Glutamatergic neuron (in vitro differentiated cells): ENCODE results near the gene MSMB. TPM values are rescaled to one million over a fixed set of nuclear protein-coding genes. Genes with fewer than 3 reads are reported as not detected.

Source experiments
- DNase-seq: peaks from one replicate; pipeline ENCODE4 v3.0.0; 2022
- H3K27ac Mint-ChIP-seq: one replicate; pipeline ENCODE4 v1.8.0; 2020; ENCODE audit warnings: mild to moderate bottlenecking, mixed read lengths, inconsistent platforms; ENCODE audit not compliant: unreplicated experiment
- H3K27me3 Mint-ChIP-seq: one replicate; pipeline ENCODE4 v1.8.0; 2020; ENCODE audit warnings: mild to moderate bottlenecking, moderate library complexity, mixed read lengths, inconsistent platforms; ENCODE audit not compliant: unreplicated experiment
- H3K36me3 Mint-ChIP-seq: one replicate; pipeline ENCODE4 v1.8.0; 2020; ENCODE audit warnings: mild to moderate bottlenecking, mixed read lengths, inconsistent platforms; ENCODE audit not compliant: unreplicated experiment
- H3K4me1 Mint-ChIP-seq: one replicate; pipeline ENCODE4 v1.8.0; 2020; ENCODE audit warnings: mild to moderate bottlenecking, low read depth, mixed read lengths, inconsistent platforms; ENCODE audit not compliant: unreplicated experiment
- H3K4me3 Mint-ChIP-seq: one replicate; pipeline ENCODE4 v1.8.0; 2020; ENCODE audit warnings: mild to moderate bottlenecking, mixed read lengths, inconsistent platforms; ENCODE audit not compliant: unreplicated experiment
- H3K9me3 Mint-ChIP-seq: one replicate; pipeline ENCODE4 v1.8.0; 2020; ENCODE audit warnings: mild to moderate bottlenecking, moderate library complexity, mixed read lengths, inconsistent platforms; ENCODE audit not compliant: unreplicated experiment
- CTCF ChIP-seq: fragments of 200-600 bp; sonication (generic); IDR thresholded peaks from one replicate; pipeline ENCODE4 v1.5.0; 2021; ENCODE audit not compliant: partially characterized antibody, unreplicated experiment
- total RNA-seq: library from RNA; stranded (reverse); fragmentation: NEBNext Ultra II Directional; extraction: Animal tissue kit (Norgen Biotek cat#: 25700); gene quantifications from one replicate; pipeline ENCODE4 v1.2.1, GENCODE V29; 2021; ENCODE audit not compliant: unreplicated experiment

Gene MSMB
- total RNA-seq, 1 donor from 2014 or later: not detected

DNA sequence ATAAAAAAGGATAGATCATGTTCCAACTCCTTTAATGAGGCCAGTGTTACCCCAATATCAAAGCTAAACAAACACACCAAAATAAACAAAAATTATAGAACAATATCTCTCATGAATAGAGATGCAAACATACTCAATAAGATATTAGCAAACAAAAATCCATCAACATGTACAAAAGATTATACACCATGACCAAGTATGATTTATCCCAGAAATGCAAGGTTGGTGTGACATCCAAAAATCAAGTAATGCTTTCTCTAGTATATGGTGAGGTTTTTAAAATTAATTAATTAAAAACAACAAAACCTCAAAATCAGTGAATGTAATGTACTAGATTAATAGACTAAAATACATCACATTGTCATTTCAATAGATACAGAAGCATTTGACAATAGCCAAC lies 11.0 kb upstream of the MSMB start:
- Mint-ChIP-seq H3K4me3 (no peak overlapping the region), H3K27me3 (peaks cover 3% of the 10 kb centered on the region), H3K4me1 (no peaks in the 10 kb centered on the region), H3K9me3 (no peaks in the 10 kb centered on the region), H3K36me3 (no peaks in the 10 kb centered on the region), H3K27ac (no peak overlapping the region)
- no peak for DNase-seq
- TF ChIP-seq CTCF: no peak

GRCh38 chr10:46055771-46056170 lies 9.7 kb upstream of the MSMB start:
- Mint-ChIP-seq H3K4me1 (peaks cover 5% of the 10 kb centered on the region), H3K27me3 (peaks cover 3% of the 10 kb centered on the region), H3K27ac (no peak overlapping the region), H3K36me3 (no peaks in the 10 kb centered on the region), H3K9me3 (no peaks in the 10 kb centered on the region), H3K4me3 (no peak overlapping the region)
- DNase-seq: no peak
- TF ChIP-seq CTCF: no peak

DNA sequence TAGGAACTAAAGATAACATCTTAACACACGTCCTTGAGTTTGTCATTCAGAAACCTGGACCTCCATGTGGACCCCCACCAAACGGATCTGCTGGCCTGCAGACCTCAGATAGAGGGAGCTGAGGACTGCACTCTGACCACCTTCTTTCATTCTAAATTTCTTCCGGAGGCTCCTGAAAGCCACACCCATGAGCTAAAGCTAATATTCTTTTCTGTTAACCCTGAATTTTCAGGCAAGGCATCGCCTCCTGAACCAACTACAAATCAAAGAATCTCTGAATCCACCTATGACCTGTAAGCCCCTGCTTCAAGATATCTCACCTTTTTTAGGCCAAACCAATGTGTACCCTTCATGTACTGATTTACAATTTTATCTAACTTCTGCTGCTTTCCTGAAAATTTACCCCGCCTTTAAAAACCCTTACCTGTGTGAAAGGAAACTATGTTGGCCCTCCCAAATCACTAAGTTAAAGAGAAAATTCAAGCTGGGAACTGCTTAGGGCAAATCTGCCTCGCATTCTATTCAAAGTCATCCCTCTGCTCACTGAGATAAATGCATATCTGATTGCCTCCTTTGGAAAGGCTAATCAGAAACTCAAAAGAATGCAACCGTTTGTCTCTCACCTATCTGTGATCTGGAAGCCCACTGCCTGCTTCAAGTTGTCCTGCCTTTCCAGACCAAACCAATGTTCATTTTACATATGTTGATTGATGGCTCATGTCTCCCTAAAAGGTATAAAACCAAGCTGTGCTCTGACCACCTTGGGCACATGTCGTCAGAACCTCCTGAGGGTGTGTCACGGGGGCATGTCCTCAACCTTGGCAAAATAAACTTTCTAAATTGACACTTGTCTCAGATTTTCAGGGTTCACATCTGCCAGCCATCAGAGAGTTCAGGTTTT lies 7.7 kb upstream of the MSMB start:
- Mint-ChIP-seq H3K4me3 (no peak overlapping the region), H3K9me3 (no peaks in the 10 kb centered on the region), H3K4me1 (peaks cover 7% of the 10 kb centered on the region), H3K36me3 (no peaks in the 10 kb centered on the region), H3K27ac (no peak overlapping the region), H3K27me3 (peaks cover 3% of the 10 kb centered on the region)
- no peak for TF ChIP-seq CTCF
- no peak for DNase-seq

DNA sequence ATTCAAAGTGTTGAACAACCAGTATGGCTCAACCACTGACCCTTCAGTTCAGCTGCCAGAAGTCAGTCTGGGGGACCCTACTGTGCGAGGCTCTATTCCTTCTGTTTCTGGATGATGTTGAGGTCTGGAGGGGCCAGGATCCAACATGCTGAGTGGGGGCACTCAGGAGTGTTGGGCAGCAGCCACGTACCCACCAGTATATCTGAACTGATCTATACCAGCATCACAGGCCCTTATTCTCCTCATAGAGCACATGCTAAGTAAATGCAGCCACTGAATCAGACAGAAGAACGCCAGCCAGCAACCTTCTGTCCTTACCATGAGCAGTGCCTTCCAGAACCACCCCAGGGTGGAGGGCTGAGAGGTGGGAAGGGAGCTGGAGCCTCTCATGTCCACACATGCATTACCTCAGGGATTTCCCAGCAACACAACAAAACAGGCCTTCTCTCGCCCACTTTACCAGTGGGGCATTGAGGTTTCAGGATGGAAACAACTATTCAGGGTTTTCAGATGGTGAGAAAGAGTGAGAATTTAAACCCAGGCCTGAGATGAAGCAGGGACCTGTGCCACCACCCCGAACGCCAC lies 6.8 kb upstream of the MSMB start:
- H3K9me3 Mint-ChIP-seq: peaks cover 1% of the 10 kb centered on the region
- DNase-seq: no peak
- peaks cover 7% of the 10 kb centered on the region for H3K4me1 Mint-ChIP-seq
- no peak overlapping the region for H3K4me3 Mint-ChIP-seq
- H3K27ac Mint-ChIP-seq: no peak overlapping the region
- TF ChIP-seq CTCF: no peak
- H3K36me3 Mint-ChIP-seq: no peaks in the 10 kb centered on the region
- peaks cover 4% of the 10 kb centered on the region for H3K27me3 Mint-ChIP-seq

GRCh38 chr10:46052057-46052790 lies 6.2 kb upstream of the MSMB start:
- H3K27ac Mint-ChIP-seq: no peak overlapping the region

More at GRCh38 chr10:46052057-46052790, 6.2 kb upstream of the MSMB start:
- peaks cover 3% of the 10 kb centered on the region for H3K9me3 Mint-ChIP-seq
- no peak overlapping the region for H3K4me3 Mint-ChIP-seq
- TF ChIP-seq CTCF: no peak
- H3K4me1 Mint-ChIP-seq: peaks cover 7% of the 10 kb centered on the region
- peaks cover 4% of the 10 kb centered on the region for H3K27me3 Mint-ChIP-seq
- no peak for DNase-seq
- H3K36me3 Mint-ChIP-seq: no peaks in the 10 kb centered on the region
